HG02763 (cell line): ENCODE measurements around the gene SLC43A1.
"Not testable (repeated sequence)": the region's sequence is repeated elsewhere in the genome, so short reads cannot be mapped to it uniquely, and the experiment has no call there.

Experiments
- ATAC-seq: cut with Tn5 transposase; IDR thresholded peaks from one replicate; pipeline ENCODE4 v1.9.1; 2021; ENCODE audit warnings: mild to moderate bottlenecking, moderate library complexity; ENCODE audit not compliant: unreplicated experiment

The SLC43A1 gene

DNA sequence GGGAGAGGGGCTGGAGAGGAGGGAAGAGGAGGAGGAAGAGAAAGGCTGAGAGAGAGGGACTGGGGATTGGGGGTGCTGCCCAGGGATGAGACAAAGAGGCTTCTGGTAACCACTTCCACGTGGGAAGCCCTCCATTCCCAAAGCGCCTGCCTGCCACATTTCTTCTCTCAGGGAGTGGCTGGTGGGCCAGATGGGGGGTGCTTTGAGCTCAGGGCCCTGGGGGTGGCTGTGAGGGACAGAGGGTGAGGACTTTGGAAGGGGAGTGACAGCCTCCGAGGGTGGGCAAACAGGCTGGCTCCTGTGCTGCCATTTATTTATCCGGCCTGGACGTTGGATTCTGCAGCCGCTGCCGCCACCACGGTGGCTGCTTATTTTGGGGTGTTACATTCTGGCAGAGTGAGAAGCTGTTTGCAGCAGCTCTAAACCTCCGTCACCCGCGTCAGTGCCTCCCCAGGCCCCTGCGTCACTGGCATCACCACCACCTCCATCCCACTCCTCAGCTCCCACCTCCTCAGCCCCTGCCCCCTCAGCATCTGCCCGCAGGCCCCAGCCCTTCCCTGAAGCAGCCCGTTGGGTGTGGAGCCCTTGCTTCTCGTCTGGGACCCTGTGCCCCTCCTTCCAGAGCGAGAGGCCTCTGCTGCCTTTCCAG, 53.5 kb downstream of the SLC43A1 start:
- no peak for ATAC-seq

GRCh38 chr11:57460758-57461749, 54.4 kb downstream of the SLC43A1 start:
- no peak for ATAC-seq

DNA sequence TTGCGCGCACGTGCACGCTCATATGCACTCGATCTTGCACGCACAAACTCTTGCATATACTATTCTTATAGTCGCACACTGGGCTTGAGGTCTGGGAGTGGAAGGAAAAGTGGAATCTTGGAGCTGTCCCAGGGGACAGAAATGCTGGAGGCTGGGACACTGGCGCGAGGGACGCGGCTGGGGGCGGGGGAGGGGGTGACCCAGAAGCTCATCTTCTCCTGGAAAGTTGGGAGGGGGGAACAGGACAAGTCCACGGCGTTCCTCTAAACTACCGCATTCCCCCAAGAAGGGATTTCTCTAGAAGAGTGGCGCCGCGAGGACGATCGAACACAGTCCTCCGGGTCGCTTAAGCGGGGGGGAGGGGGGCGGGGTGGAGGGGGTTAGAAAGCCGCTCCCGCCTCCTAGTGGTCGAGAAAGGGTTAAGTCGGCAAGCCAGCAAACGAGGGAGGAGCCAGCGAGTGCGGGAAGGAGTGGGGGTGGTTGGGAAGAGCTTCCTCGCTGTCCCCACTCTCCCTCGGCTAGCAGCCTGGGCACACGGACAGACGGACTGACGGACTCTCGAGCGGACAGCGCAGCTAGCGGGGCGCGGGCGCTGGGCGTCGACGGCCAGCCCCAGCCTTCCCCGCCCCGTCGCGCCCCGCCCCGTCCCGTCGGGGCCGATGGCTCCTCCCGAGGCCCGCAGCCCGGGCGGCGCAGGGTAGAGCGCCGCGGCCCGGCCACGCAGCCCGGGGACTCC, 55.3 kb downstream of the SLC43A1 start, which contains the start of gene RTN4RL2:
RTN4RL2 (plus strand) TSS at position 507 of the 736 bp plus-strand sequence. CDS start 338 bp downstream, outside the sequence.
- ATAC-seq, result no peak

GRCh38 chr11:57459164-57460021, 56.1 kb downstream of the SLC43A1 start:
- ATAC-seq, result no peak

GRCh38 chr11:57458410-57459163, 56.9 kb downstream of the SLC43A1 start:
- ATAC-seq, result no peak

GRCh38 chr11:57458060-57458409, 57.5 kb downstream of the SLC43A1 start:
- ATAC-seq, result no peak

GRCh38 chr11:57457643-57458023, 57.9 kb downstream of the SLC43A1 start:
- ATAC-seq, result peak; percentile 8

DNA sequence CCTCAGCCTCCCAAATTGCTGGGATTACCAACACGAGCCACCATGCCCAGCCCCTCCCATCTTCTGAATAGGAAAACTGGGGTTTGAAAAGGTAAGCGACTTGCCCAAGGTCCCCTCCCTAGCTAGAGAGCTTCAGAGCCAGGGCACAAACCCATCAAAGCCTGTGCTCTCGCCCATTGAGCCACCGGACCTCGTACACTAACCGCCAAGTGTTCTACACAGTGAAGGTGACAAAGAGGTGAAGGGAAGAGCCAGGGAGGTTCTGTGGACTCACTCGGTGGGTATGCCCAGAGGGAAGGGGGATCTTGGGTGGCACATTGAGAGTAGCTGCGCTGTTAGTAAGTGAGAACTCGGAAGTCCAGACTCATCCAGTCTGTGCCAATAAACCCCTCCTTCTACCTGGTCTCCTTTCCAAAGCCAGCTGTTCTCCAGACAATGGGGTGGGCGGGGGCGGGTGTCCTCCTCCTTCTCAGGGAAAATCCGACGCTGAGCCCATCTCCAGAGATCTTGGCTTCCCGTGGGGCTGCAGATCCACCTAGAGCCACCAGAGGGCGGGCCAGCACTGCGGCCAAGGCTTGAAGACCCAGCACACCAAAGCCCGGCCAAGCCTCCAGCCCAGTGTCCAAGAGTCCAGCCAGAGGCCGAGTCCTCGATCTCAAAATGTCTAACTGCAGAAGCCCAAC, 58.4 kb downstream of the SLC43A1 start:
- ATAC-seq, result peak; percentile 52

- ATAC-seq, result no peak
These were observed 61.8 kb downstream of the SLC43A1 start for GRCh38 chr11:57453543-57454177.

GRCh38 chr11:57446055-57446454, 69.4 kb downstream of the SLC43A1 start:
- ATAC-seq, result no peak

DNA sequence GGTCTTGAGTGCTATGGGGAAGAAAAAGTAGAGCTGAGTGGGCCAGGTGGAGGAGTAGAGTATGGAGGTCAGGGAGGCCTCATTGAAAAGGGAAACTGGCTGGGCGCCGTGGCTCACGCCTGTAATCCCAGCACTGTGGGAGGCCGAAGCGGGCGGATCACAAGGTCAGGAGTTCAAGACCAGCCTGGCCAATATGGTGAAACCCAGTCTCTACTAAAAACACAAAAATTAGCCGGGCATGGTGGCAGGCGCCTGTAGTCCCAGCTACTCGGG, 70.4 kb downstream of the SLC43A1 start:
- ATAC-seq, result not testable (repeated sequence)

DNA sequence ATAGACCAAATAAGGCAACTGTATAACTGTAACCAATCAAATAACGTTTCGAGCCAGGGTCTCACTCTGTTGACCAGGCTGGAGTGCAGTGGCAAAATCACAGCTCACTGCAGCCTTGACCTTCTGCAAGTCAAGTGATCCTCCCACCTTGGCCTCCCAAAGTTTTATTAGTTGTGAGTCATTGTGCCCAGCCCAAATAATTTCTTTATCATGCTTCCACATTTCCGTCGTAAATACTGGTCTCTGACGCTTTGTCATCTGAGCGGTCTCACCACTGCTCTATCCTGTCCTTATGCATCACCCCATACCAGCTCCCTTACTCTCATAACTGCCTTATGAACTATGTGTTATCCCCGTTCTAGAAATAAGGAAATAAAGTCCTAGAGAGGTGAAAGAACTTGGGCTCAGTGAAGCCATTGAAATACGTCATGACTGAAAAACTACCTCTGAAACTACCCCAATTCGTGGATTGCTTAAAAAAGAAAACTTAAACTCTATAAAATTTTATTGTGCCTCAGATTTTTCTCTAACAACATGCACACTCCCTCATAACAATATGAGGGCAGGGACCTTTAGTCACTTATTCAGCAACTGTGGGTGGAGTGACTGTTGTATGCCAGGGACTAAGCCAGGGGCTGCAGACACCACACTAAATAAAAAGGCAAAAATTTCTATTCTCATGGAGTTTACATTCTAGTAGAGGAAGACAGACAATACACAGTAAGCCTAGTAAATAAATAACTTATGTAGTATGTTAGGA, 71.0 kb downstream of the SLC43A1 start:
- ATAC-seq, result no peak

DNA sequence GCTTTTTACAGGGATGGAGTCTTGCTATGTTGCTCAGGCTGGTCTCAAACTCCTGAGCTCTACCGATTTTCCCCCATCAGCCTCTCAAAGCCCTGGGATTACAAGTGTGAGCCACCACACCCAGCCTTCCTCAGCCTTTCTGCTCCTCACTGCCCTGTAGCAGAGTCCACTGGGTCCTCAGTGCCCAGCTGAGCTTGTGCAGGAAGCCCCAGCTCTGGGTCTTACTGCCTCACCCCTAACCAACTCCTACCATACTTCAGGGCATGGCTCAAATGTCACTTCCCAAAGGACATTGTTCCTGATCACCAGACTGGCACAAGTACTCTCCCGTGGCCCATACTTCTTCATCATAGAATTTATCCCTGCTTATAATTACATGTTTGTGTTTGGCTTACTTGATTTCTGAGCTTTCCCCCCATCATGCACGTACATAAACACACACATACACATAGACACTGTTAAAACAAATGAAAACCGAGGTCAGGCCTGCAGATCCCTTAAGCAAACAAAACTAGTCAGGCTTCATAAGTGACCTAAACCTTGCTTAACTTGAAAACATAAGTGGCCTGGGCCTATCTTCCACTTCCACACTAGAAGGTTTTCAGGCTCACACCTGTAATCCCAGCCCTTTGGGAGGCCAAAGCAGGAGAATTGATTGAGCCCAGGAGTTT, 74.6 kb downstream of the SLC43A1 start:
- ATAC-seq, result no peak

- ATAC-seq, result no peak
These were observed 75.7 kb downstream of the SLC43A1 start for GRCh38 chr11:57439786-57440185.

- ATAC-seq, result no peak
These were observed 76.9 kb downstream of the SLC43A1 start for GRCh38 chr11:57438345-57439285.

DNA sequence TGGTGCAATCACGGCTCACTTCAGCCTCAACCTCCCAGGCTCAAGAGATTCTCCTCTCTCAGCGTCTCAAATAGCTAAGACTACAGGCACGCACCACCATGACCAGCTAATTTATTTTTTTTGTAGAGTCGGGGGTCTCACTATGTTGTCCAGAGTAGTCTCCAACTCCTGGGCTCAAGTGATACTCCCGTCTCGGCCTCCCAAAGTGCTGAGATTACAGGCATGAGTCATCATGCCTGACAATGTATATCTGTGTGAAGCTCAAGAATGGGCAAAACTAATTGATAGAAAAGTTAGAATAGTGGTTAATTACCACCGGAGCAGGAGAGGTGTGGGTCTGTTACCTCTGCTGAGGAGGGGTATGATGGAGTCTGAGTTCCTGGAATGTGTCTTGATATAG, 79.5 kb downstream of the SLC43A1 start:
- no peak for ATAC-seq
